Measurements from ENCODE around the gene FIZ1.
"Not testable (repeated sequence)": the region's sequence is repeated elsewhere in the genome, so short reads cannot be mapped to it uniquely, and the experiment has no call there.

FIZ1 gene

GRCh38 chr19:55592391-55593090 lies 6.8 kb downstream of the FIZ1 start:
- DNase-seq: no peak

DNA sequence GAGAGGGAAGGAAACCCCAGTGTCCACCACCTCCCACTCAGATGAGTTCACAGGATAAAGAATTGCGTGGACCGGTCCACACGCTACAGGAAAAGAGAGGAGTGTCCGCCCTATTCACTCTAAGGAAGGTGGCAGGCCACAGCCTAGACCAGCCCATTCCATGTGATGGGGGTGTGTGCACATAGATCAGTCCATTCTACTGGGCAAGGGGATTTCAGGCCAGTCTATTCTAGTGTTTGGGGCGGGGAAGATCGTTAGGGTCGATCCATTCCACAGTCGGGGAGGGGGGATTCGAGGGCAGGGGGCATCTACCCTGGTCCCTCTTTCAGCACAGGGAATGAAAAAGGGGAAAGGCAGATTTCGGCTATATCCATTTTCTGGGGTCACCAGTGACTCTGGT lies 7.8 kb downstream of the FIZ1 start:
- DNase-seq: no peak

- peak; percentile 13 to 30 for DNase-seq
Measured at GRCh38 chr19:55590617-55591016, 8.7 kb downstream of the FIZ1 start.

- DNase-seq: no peak
Measured at GRCh38 chr19:55590109-55590508, 9.2 kb downstream of the FIZ1 start.

- no peak for DNase-seq
Measured at GRCh38 chr19:55588738-55589137, 10.6 kb downstream of the FIZ1 start.

GRCh38 chr19:55586976-55587668 lies 12.2 kb downstream of the FIZ1 start:
- DNase-seq: peak; percentile 71 to 78

- DNase-seq: no peak
Measured at GRCh38 chr19:55585658-55586339, 13.5 kb downstream of the FIZ1 start.

GRCh38 chr19:55584871-55585270 lies 14.4 kb downstream of the FIZ1 start:
- DNase-seq: no peak

- DNase-seq: not testable (repeated sequence)
Measured at GRCh38 chr19:55583897-55584296, 15.4 kb downstream of the FIZ1 start.

GRCh38 chr19:55582284-55582683 lies 17.0 kb downstream of the FIZ1 start:
- DNase-seq: not testable (repeated sequence)

DNA sequence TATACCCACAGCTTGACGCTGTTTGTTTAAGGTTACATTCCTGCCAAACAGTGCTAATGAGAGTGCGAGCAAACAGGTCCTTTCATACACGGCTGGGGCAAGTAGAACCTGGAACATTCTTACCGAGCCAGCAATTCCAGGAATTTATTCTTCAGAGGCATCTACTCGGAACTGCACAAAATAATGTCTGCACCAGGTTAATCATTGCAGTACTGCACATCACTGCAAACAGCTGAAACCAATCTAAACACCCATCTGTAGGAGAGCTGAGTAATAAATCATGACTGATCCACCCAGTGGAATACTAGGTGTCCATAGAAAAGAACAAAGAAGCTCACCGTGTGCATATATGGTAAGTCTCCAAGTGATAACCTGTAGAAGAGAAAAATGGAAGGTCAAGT lies 17.5 kb downstream of the FIZ1 start:
- no peak for DNase-seq

- no peak for DNase-seq
Measured at GRCh38 chr19:55581145-55581822, 18.0 kb downstream of the FIZ1 start.

DNA sequence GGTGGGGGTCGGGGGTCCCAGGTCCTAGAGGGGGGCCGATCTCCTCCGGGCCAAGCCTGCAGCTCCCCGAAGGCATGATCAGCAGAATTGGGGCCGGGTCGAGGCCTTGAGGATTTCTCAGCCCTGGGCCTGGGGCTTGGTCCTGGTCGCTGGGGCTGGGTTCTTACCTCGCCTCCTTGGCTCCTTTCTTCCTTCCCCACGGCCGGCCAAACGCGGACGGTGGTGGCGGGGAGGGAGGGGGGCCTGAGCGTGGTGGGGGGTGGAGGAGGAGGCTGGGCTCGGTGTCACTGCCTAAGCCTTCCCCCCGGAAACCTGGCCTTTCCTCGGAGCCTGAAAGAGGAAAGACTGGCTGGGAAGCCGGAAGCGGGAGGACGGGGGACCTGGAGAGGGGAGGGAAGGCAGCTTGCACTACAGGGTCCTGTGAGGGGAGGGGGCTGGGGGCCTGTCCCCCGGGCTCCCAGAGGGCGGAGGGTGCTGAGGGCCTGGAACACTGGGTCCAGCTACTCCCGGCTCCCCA lies 18.6 kb downstream of the FIZ1 start, which contains the start of gene ZNF579:
Gene ZNF579 (minus strand): TSS at position 221 of the 517 bp plus-strand sequence. CDS start 1,209 bp downstream, outside the sequence.
- peak; percentile 81 to 86 for DNase-seq

DNA sequence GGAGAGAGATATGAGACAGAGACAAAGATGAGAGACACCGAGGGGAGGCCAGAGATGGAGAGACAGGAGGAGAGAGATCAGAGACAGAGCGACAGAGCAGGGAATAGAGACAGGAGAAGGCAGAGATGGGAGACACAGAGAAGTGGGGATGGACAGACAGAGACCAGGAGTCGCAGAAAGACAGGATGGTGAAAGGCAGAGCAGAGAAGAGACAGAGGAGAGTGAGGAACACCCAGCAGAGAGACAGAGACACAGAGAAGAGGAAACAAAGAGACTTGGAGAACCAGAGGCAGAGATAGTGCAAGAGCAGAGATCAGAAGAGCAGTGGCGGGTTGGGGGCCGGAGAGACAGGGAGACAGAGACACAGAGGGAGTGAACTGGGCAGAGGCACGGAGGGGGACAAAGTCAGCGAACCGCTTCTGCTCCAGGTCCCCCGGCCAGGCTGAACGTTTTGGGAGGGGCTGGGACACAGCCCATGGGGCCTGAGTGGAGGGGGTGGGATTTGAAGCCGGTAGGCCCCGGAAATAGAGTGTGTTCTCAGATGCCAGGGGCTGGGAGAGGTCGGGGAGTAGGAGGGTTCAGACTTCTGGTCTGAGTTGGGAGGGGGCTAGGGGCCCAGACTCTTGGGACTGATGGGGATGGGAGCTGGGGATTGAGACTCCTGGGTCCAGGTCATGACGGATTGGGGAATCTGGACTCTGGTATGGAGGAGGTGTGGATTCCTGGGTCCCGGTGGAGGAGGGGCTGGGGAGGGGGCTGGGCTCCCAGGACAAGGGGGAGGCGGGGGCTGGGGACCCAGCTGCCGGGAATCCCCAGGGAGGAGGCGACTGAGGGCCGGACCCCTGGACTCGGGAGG lies 19.3 kb downstream of the FIZ1 start:
- DNase-seq: peak; percentile 33 to 41

- no peak for DNase-seq
Measured at GRCh38 chr19:55578761-55579747, 20.3 kb downstream of the FIZ1 start.

GRCh38 chr19:55578031-55578760 lies 21.1 kb downstream of the FIZ1 start:
- DNase-seq: no peak

GRCh38 chr19:55576746-55577145 lies 22.6 kb downstream of the FIZ1 start:
- no peak for DNase-seq

GRCh38 chr19:55573929-55574328 lies 25.4 kb downstream of the FIZ1 start:
- not testable (repeated sequence) for DNase-seq

DNA sequence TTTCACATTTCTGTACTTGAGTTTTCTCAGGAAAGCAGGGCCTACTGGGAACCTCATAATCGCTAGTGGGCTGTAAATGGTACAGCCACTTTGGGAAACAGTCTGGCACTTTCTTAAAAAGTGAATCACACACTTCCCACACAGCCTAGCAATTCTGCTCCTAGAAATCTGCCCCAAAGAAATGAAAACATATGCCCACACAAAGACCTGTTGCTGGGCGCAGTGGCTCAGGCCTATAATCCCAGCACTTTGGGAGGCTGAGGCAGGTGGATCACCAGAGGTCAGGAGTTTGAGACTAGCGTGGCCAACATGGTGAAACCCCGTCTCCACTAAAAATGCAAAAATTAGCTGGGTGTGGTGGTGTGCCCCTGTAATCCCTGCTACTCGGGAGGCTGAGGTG lies 29.8 kb downstream of the FIZ1 start:
- DNase-seq: not testable (repeated sequence)
